Spleen (tissue), 11 donors: ENCODE measurements around the gene CHKA. TPM values are rescaled to one million over a fixed set of nuclear protein-coding genes. Genes with fewer than 3 reads are reported as not detected.
A peak's percentile ranks its signal among the peaks of the same experiment; 100 is the strongest.

Experiments
- DNase-seq: peaks from one replicate; pipeline ENCODE4 v3.0.0-alpha.2; 2020
- H3K27ac ChIP-seq, 8 donors: fragments of 200-600 bp; sonication (generic) in 7 of 8; 1 replicate in 4 of 8; 2 replicates in 4 of 8; pipeline versions ENCODE4 v1.5.0 to v1.8.0; 2016 to 2021; ENCODE audit warnings: inconsistent platforms in 4 of 8, mild to moderate bottlenecking in 4 of 8, moderate library complexity in 1 of 8
- H3K27me3 ChIP-seq, 7 donors: fragments of 200-600 bp; sonication (generic) in 6 of 7; replicated peaks in 1 of 7; 1 replicate in 4 of 7; 2 replicates in 3 of 7; pipeline versions ENCODE4 v1.5.0 to v1.8.0; 2016 to 2021; ENCODE audit warnings: inconsistent platforms in 3 of 7, mild to moderate bottlenecking in 1 of 7
- H3K36me3 ChIP-seq, 6 donors: fragments of 200-600 bp; sonication (generic) in 5 of 6; 1 replicate in 4 of 6; 2 replicates in 2 of 6; pipeline versions ENCODE4 v1.5.0 to v1.8.0; 2016 to 2021; ENCODE audit warnings: inconsistent platforms in 2 of 6
- H3K4me1 ChIP-seq, 6 donors: fragments of 200-600 bp; sonication (generic) in 5 of 6; 1 replicate in 3 of 6; 2 replicates in 3 of 6; pipeline versions ENCODE4 v1.5.0 to v1.8.0; 2016 to 2021; ENCODE audit warnings: inconsistent platforms in 3 of 6
- H3K4me3 ChIP-seq, 8 donors: fragments of 200-600 bp; sonication (generic) in 7 of 8; 1 replicate in 4 of 8; 2 replicates in 4 of 8; pipeline versions ENCODE4 v1.5.0 to v1.8.0; 2016 to 2021; ENCODE audit warnings: inconsistent platforms in 4 of 8, mild to moderate bottlenecking in 4 of 8, moderate library complexity in 2 of 8
- H3K9me3 ChIP-seq, 8 donors: fragments of 200-600 bp; sonication (generic) in 7 of 8; 1 replicate in 4 of 8; 2 replicates in 4 of 8; pipeline versions ENCODE4 v1.5.0 to v1.8.0; 2016 to 2021; ENCODE audit warnings: inconsistent platforms in 4 of 8
- CTCF ChIP-seq, 11 experiments: fragments of 200-600 bp in 7 of 11; fragments of 450-650 bp in 4 of 11; sonication (generic) in 4 of 11; IDR thresholded peaks in 8 of 11; conservative IDR thresholded peaks in 3 of 11; 1 replicate in 7 of 11; 2 replicates in 4 of 11; pipeline versions ENCODE4 v1.4.0 to v1.8.0; 2016 to 2021; ENCODE audit warnings: antibody characterized with exemption in 11 of 11, inconsistent platforms in 4 of 11, mild to moderate bottlenecking in 1 of 11
- POLR2A ChIP-seq, 3 donors: fragments of 450-650 bp; IDR thresholded peaks; one replicate each; pipeline ENCODE4 v1.5.1; 2017; ENCODE audit warnings: antibody characterized with exemption in 3 of 3, mild to moderate bottlenecking in 1 of 3
- POLR2AphosphoS5 ChIP-seq, 3 donors: sonication (generic); formaldehyde crosslinking; IDR thresholded peaks; one replicate each; pipeline ENCODE4 v1.5.1; 2017; ENCODE audit warnings: antibody characterized with exemption in 3 of 3
- WGBS, 5 donors: extraction: QIAGEN DNeasy Blood & Tissue Kit in 3 of 5; methylation state at CpG; one replicate each; pipeline versions ENCODE4 v1.1.5 to v1.1.7; 2013 to 2018; 5-methylcytosine and 5-hydroxymethylcytosine counted together
- intact Hi-C: fragments of 100-400 bp; cut with DNase I; formaldehyde crosslinking; loops from one replicate; pipeline ENCODE4 v1.15.0; 2023; ENCODE audit warnings: low total_unique reads
- polyA plus RNA-seq, 3 donors: library from polyadenylated mRNA; stranded (reverse); fragments of 200-250 nt; gene quantifications; one replicate each; pipeline ENCODE4 v1.2.1, GENCODE V29; 2013
- total RNA-seq, 7 donors: library from RNA; depleted of rRNA in 3 of 7; stranded (reverse); fragments of >200 nt in 3 of 7; fragmentation: NEBNext Ultra II Directional in 4 of 7; extraction: Animal tissue kit (Norgen Biotek cat#: 25700) in 4 of 7; gene quantifications; one replicate each; pipeline versions ENCODE4 v1.1.0 to v1.2.1, GENCODE V29; 2016 to 2021
- donor health status: healthy with polysubstance abuse.
- donor health status: DM: no; HTN: no; CAD: no; lungs with moderate emphysema.
- donor health status: DM: no; HTN: no; CAD: no.
- donor health status: Bipolar disorder and iron deficiency.
- donor health status: healthy.
- donor health status: DM: no; HTN: no; CAD: no.
- donor health status: DM: yes; HTN: yes; CAD: no.

Gene CHKA
- total and polyA plus RNA-seq, 10 donors, result 19.7 to 76.1 (median 33.4) TPM

- Histone ChIP-seq H3K27ac (peak overlapping the region in 2 of 8 donors; percentile 6 to 24), H3K36me3 (peaks cover 2 to 72% (median 42%) of the 10 kb centered on the region in 6 donors)
- intact Hi-C loops, result no loop called here
These were observed 67.0 kb downstream of the CHKA start for GRCh38 chr11:68053981-68054812.

GRCh38 chr11:68053117-68053516, 68.1 kb downstream of the CHKA start:
- peaks cover 0 to 9% (median 0%) of the 10 kb centered on the region in 6 donors for H3K4me1 ChIP-seq
- TF ChIP-seq POLR2AphosphoS5 (IDR thresholded peaks at IDR 0.05) (peak; percentile 49 to 71 (median 52)), CTCF (IDR thresholded peaks at IDR 0.05 in 8 of 11, conservative IDR thresholded peaks at IDR 0.05 in 3 of 11) (no peak), POLR2A (IDR thresholded peaks at IDR 0.05) (no peak)
- peak overlapping the region in 2 of 8 donors; percentile 6 to 24 for H3K27ac ChIP-seq
- H3K4me3 ChIP-seq, result no peak overlapping the region
- DNase-seq, result no peak
- 75 to 89% (median 84%) methylated on average over 6 to 9 of the region's 9 CpGs for WGBS, 5 donors
- H3K36me3 ChIP-seq, result peaks cover 2 to 72% (median 53%) of the 10 kb centered on the region in 6 donors
- H3K27me3 ChIP-seq, result no peaks in the 10 kb centered on the region
- H3K9me3 ChIP-seq, result no peaks in the 10 kb centered on the region
- intact Hi-C loops, result no loop called here

More at GRCh38 chr11:68053981-68054812, 67.0 kb downstream of the CHKA start:
- 89 to 93% (median 92%) methylated on average over 8 to 11 of the region's 11 CpGs for WGBS, 5 donors
- DNase-seq, result no peak
- TF ChIP-seq POLR2AphosphoS5 (IDR thresholded peaks at IDR 0.05), result peak in 2 of 3 donors; percentile 48 to 74
- TF ChIP-seq CTCF (IDR thresholded peaks at IDR 0.05 in 8 of 11, conservative IDR thresholded peaks at IDR 0.05 in 3 of 11), result no peak
- H3K9me3 ChIP-seq, result no peaks in the 10 kb centered on the region
- no peak overlapping the region for H3K4me3 ChIP-seq
- peaks cover 0 to 9% (median 0%) of the 10 kb centered on the region in 6 donors for H3K4me1 ChIP-seq
- H3K27me3 ChIP-seq, result no peaks in the 10 kb centered on the region

GRCh38 chr11:68052137-68052873, 68.9 kb downstream of the CHKA start:
- WGBS, 5 donors, result 91 to 95% (median 93%) methylated on average over 15 of the region's 15 CpGs
- TF ChIP-seq POLR2AphosphoS5 (IDR thresholded peaks at IDR 0.05) (peak in 1 of 3 donors; percentile 23), POLR2A (IDR thresholded peaks at IDR 0.05) (no peak)

GRCh38 chr11:68051191-68052136, 69.7 kb downstream of the CHKA start:
- H3K36me3 ChIP-seq, result peaks cover 2 to 78% (median 67%) of the 10 kb centered on the region in 6 donors
- no peak for DNase-seq
- no peak overlapping the region for H3K4me3 ChIP-seq
- no peak for TF ChIP-seq POLR2A (IDR thresholded peaks at IDR 0.05)
- TF ChIP-seq POLR2AphosphoS5 (IDR thresholded peaks at IDR 0.05), result peak in 2 of 3 donors; percentile 19 to 32
- TF ChIP-seq CTCF (IDR thresholded peaks at IDR 0.05 in 8 of 11, conservative IDR thresholded peaks at IDR 0.05 in 3 of 11), result no peak
- H3K27me3 ChIP-seq, result no peaks in the 10 kb centered on the region
- H3K4me1 ChIP-seq, result peaks cover 0 to 9% (median 0%) of the 10 kb centered on the region in 6 donors
- intact Hi-C loops, result no loop called here
- WGBS, 5 donors, result 80 to 87% (median 85%) methylated on average over 8 to 14 of the region's 14 CpGs
- H3K9me3 ChIP-seq, result no peaks in the 10 kb centered on the region
- peak overlapping the region in 2 of 8 donors; percentile 5 to 12 for H3K27ac ChIP-seq

More at GRCh38 chr11:68052137-68052873, 68.9 kb downstream of the CHKA start:
- Histone ChIP-seq H3K4me1 (peaks cover 0 to 9% (median 0%) of the 10 kb centered on the region in 6 donors), H3K27me3 (no peaks in the 10 kb centered on the region), H3K9me3 (no peaks in the 10 kb centered on the region), H3K4me3 (no peak overlapping the region), H3K27ac (peak overlapping the region in 2 of 8 donors; percentile 5 to 12), H3K36me3 (peaks cover 2 to 72% (median 61%) of the 10 kb centered on the region in 6 donors)
- DNase-seq, result no peak
- intact Hi-C loops, result no loop called here
